GM18511 (cell line): ENCODE results near the gene RAX2.

Experiments
- ATAC-seq: cut with Tn5 transposase; IDR thresholded peaks from one replicate; pipeline ENCODE4 v1.9.1; 2021; ENCODE audit warnings: mild to moderate bottlenecking, moderate library complexity; ENCODE audit not compliant: unreplicated experiment

Gene RAX2

GRCh38 chr19:3733549-3734309 is 38.3 kb downstream of the RAX2 start:
- no peak for ATAC-seq

GRCh38 chr19:3732108-3732507 is 39.9 kb downstream of the RAX2 start:
- ATAC-seq = no peak

GRCh38 chr19:3730457-3730958 is 41.5 kb downstream of the RAX2 start:
- no peak for ATAC-seq

- no peak for ATAC-seq
These were observed 46.3 kb downstream of the RAX2 start for GRCh38 chr19:3725640-3726310.

- ATAC-seq = no peak
These were observed 46.9 kb downstream of the RAX2 start for GRCh38 chr19:3725121-3725520.

- ATAC-seq = no peak
These were observed 48.1 kb downstream of the RAX2 start for GRCh38 chr19:3723883-3724282.

GRCh38 chr19:3723110-3723488 is 48.9 kb downstream of the RAX2 start:
- ATAC-seq = no peak

- no peak for ATAC-seq
These were observed 49.5 kb downstream of the RAX2 start for GRCh38 chr19:3722443-3723109.

- ATAC-seq = no peak
These were observed 50.1 kb downstream of the RAX2 start for GRCh38 chr19:3721887-3722442.

- ATAC-seq = no peak
These were observed 50.7 kb downstream of the RAX2 start for GRCh38 chr19:3721131-3721886.

- no peak for ATAC-seq
These were observed 51.6 kb downstream of the RAX2 start for GRCh38 chr19:3720349-3720917.

- ATAC-seq = no peak
These were observed 52.2 kb downstream of the RAX2 start for GRCh38 chr19:3719868-3720267.
